Hepatocyte (in vitro differentiated cells): ENCODE data around the gene ANKRD33. TPM values are rescaled to one million over a fixed set of nuclear protein-coding genes. Genes with fewer than 3 reads are reported as not detected.
A peak's percentile ranks its signal among the peaks of the same experiment; 100 is the strongest.

ENCODE experiments used
- DNase-seq: peaks from one replicate; pipeline ENCODE4 v3.0.0-alpha.2; 2016; ENCODE audit warnings: low spot score
- H2AFZ ChIP-seq: fragments of 200-600 bp; sonication (generic); 2 replicates; pipeline ENCODE4 v1.6.0; 2016; ENCODE audit warnings: antibody characterized with exemption, mild to moderate bottlenecking
- H3K27ac ChIP-seq: fragments of 200-600 bp; sonication (generic); 2 replicates; pipeline ENCODE4 v1.5.1; 2016; ENCODE audit warnings: mild to moderate bottlenecking
- H3K27me3 ChIP-seq: fragments of 200-600 bp; sonication (generic); 2 replicates; pipeline ENCODE4 v1.6.1; 2016
- H3K36me3 ChIP-seq: fragments of 200-600 bp; sonication (generic); replicated peaks from 2 replicates; pipeline ENCODE4 v1.5.1; 2016; ENCODE audit warnings: low read depth; ENCODE audit not compliant: insufficient read depth
- H3K4me1 ChIP-seq: fragments of 200-600 bp; sonication (generic); 2 replicates; pipeline ENCODE4 v1.5.1; 2016; ENCODE audit warnings: mild to moderate bottlenecking, moderate library complexity; ENCODE audit not compliant: insufficient read depth
- H3K4me2 ChIP-seq: fragments of 200-600 bp; sonication (generic); 2 replicates; pipeline ENCODE4 v1.6.0; 2016
- H3K4me3 ChIP-seq: fragments of 200-600 bp; sonication (generic); 2 replicates; pipeline ENCODE4 v1.5.1; 2016; ENCODE audit warnings: mild to moderate bottlenecking
- H3K79me2 ChIP-seq: fragments of 200-600 bp; sonication (generic); 2 replicates; pipeline ENCODE4 v1.6.0; 2017; ENCODE audit warnings: mild to moderate bottlenecking
- H3K9me2 ChIP-seq: fragments of 200-600 bp; sonication (generic); replicated peaks from 2 replicates; pipeline ENCODE4 v1.6.0; 2017; ENCODE audit warnings: mild to moderate bottlenecking; ENCODE audit not compliant: insufficient read depth
- H3K9me3 ChIP-seq: fragments of 200-600 bp; sonication (generic); 2 replicates; pipeline ENCODE4 v1.5.1; 2016; ENCODE audit warnings: low read depth, mild to moderate bottlenecking
- H4K20me1 ChIP-seq: fragments of 200-600 bp; sonication (generic); 2 replicates; pipeline ENCODE4 v1.6.0; 2016; ENCODE audit warnings: mild to moderate bottlenecking; ENCODE audit not compliant: insufficient read depth, poor library complexity, severe bottlenecking
- CTCF ChIP-seq: fragments of 200-600 bp; sonication (generic); IDR thresholded peaks from 2 replicates; pipeline ENCODE4 v1.5.1; 2016; ENCODE audit warnings: antibody characterized with exemption, mild to moderate bottlenecking; ENCODE audit not compliant: poor library complexity
- EZH2 ChIP-seq: fragments of 200-600 bp; sonication (generic); IDR thresholded peaks from 2 replicates; pipeline ENCODE4 v1.6.1; 2016; ENCODE audit warnings: antibody characterized with exemption, mild to moderate bottlenecking, borderline replicate concordance
- EZH2phosphoT487 ChIP-seq: fragments of 200-600 bp; sonication (generic); IDR thresholded peaks from one replicate; pipeline ENCODE4 v1.6.1; 2018; ENCODE audit warnings: antibody characterized with exemption, mild to moderate bottlenecking, low read depth, moderate library complexity; ENCODE audit not compliant: unreplicated experiment, severe bottlenecking
- WGBS: methylation state at CpG from one replicate; pipeline ENCODE4 v1.1.6; 2016; ENCODE audit warnings: low lambda C conversion rate; ENCODE audit errors: missing lambda C conversion rate; 5-methylcytosine and 5-hydroxymethylcytosine counted together
- polyA plus RNA-seq: library from polyadenylated mRNA; unstranded; fragments of >200 nt; fragmentation: Nextera tagmentation; extraction: Ambion mirVana; gene quantifications from 2 replicates; pipeline ENCODE4 v1.2.1, GENCODE V29; 2016
- total RNA-seq: library from RNA; depleted of rRNA; stranded (reverse); fragments of >200 nt; gene quantifications from 2 replicates; pipeline ENCODE4 v1.2.3, GENCODE V29; 2014

ANKRD33 gene, protein sequence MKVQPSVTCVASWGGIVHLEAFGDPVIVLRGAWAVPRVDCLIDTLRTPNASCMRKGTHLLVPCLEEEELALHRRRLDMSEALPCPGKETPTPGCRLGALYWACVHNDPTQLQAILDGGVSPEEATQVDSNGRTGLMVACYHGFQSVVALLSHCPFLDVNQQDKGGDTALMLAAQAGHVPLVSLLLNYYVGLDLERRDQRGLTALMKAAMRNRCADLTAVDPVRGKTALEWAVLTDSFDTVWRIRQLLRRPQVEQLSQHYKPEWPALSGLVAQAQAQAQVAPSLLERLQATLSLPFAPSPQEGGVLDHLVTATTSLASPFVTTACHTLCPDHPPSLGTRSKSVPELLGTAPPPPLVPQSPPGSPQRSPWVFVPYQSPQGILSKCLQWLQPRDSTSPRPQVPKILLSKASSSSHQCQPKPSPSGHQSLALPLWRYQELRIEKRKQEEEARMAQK
- total RNA-seq (not detected in 2 replicates), polyA plus RNA-seq (0.12 and 0.29 TPM in 2 replicates)

GRCh38 chr12:51887476-51888315 lies at the start of gene ANKRD33:
TSS of gene ANKRD33 (plus strand) at chr12:51888103. CDS start at chr12:51888187, 84 bp downstream.
- Histone ChIP-seq H3K79me2 (no peaks in the 10 kb centered on the region), H3K36me3 (no peaks in the 10 kb centered on the region), H3K27ac (no peak within 1 kb of the TSS), H3K4me2 (peak within 1 kb of the TSS; percentile 68), H3K4me1 (no peaks in the 10 kb centered on the region), H3K9me2 (no peaks in the 10 kb centered on the region), H3K4me3 (no peak within 1 kb of the TSS), H3K9me3 (no peaks in the 10 kb centered on the region), H3K27me3 (no peaks in the 10 kb centered on the region), H2AFZ (peak within 1 kb of the TSS; percentile 30), H4K20me1 (no peaks in the 10 kb centered on the region)
- 48% methylated on average over 31 of the region's 41 CpGs for WGBS
- DNase-seq: peak; percentile 86
- no peak for TF ChIP-seq EZH2
- no peak for TF ChIP-seq EZH2phosphoT487
- no peak for TF ChIP-seq CTCF

- peaks cover 7% of the 10 kb centered on the region for H4K20me1 ChIP-seq
- no peaks in the 10 kb centered on the region for H3K9me3 ChIP-seq
- no peak for DNase-seq
- peaks cover 52% of the 10 kb centered on the region for H3K79me2 ChIP-seq
- TF ChIP-seq EZH2phosphoT487 (no peak), CTCF (no peak), EZH2 (no peak)
- H3K9me2 ChIP-seq: no peaks in the 10 kb centered on the region
- H3K36me3 ChIP-seq: no peaks in the 10 kb centered on the region
- no peak overlapping the region for H3K4me3 ChIP-seq
- no peak overlapping the region for H2AFZ ChIP-seq
- H3K27ac ChIP-seq: no peak overlapping the region
- no peaks in the 10 kb centered on the region for H3K27me3 ChIP-seq
- WGBS: 75% methylated on average over 4 of the region's 4 CpGs
- no peak overlapping the region for H3K4me2 ChIP-seq
- peaks cover 11% of the 10 kb centered on the region for H3K4me1 ChIP-seq
Measured at GRCh38 chr12:51838762-51839161, 49.1 kb upstream of the ANKRD33 start.

- peaks cover 7% of the 10 kb centered on the region for H4K20me1 ChIP-seq
- TF ChIP-seq CTCF (no peak), EZH2 (no peak)
- H3K4me2 ChIP-seq: no peak overlapping the region
- peaks cover 58% of the 10 kb centered on the region for H3K79me2 ChIP-seq
- H3K4me3 ChIP-seq: no peak overlapping the region
- no peaks in the 10 kb centered on the region for H3K9me3 ChIP-seq
- WGBS: 74% methylated on average over 5 of the region's 5 CpGs
- no peak overlapping the region for H2AFZ ChIP-seq
- DNase-seq: no peak
- no peak overlapping the region for H3K27ac ChIP-seq
- H3K9me2 ChIP-seq: no peaks in the 10 kb centered on the region
- no peaks in the 10 kb centered on the region for H3K36me3 ChIP-seq
- no peaks in the 10 kb centered on the region for H3K27me3 ChIP-seq
- H3K4me1 ChIP-seq: peaks cover 11% of the 10 kb centered on the region
Measured at GRCh38 chr12:51839310-51839947, 48.5 kb upstream of the ANKRD33 start.
